WTC11 (cell line): ENCODE results near the gene CTDSP2.

Source experiments
- CTCF ChIP-seq: fragments of 200-600 bp; IDR thresholded peaks from 2 replicates; pipeline ENCODE4 v1.8.0; 2022; ENCODE audit warnings: antibody characterized with exemption
- ETV6 ChIP-seq: sonication (generic); formaldehyde crosslinking; IDR thresholded peaks from 2 replicates; pipeline ENCODE4 v1.8.1; 2022; ENCODE audit warnings: mild to moderate bottlenecking, missing genetic modification reagents
- GTF2I ChIP-seq: fragments of 250-450 bp; sonication (Bioruptor Pico); conservative IDR thresholded peaks from 2 replicates; pipeline ENCODE4 v1.4.0; 2021; ENCODE audit warnings: mild to moderate bottlenecking
- MXD4 ChIP-seq: fragments of 250-450 bp; sonication (Bioruptor Pico); IDR thresholded peaks from 2 replicates; pipeline ENCODE4 v1.8.0; 2021; ENCODE audit warnings: mild to moderate bottlenecking, moderate library complexity, borderline replicate concordance
- NR1H2 ChIP-seq: sonication (generic); formaldehyde crosslinking; IDR thresholded peaks from 2 replicates; pipeline ENCODE4 v1.9.0; 2021; ENCODE audit warnings: mild to moderate bottlenecking, moderate library complexity, missing genetic modification reagents
- TEAD1 ChIP-seq: sonication (generic); formaldehyde crosslinking; IDR thresholded peaks from 2 replicates; pipeline ENCODE4 v1.8.0; 2022; ENCODE audit warnings: mild to moderate bottlenecking, missing genetic modification reagents
- ZNF512 ChIP-seq: sonication (generic); formaldehyde crosslinking; IDR thresholded peaks from 2 replicates; pipeline ENCODE4 v1.8.1; 2022; ENCODE audit warnings: missing genetic modification reagents, borderline replicate concordance

- TF ChIP-seq ETV6 (CRISPR knock-in tag) = no peak
- no peak for TF ChIP-seq CTCF
- no peak for TF ChIP-seq GTF2I
- no peak for TF ChIP-seq MXD4 (CRISPR knock-in tag)
- TF ChIP-seq ZNF512 = no peak
- TF ChIP-seq TEAD1 = no peak
- TF ChIP-seq NR1H2 (CRISPR knock-in tag) = no peak
Observed at GRCh38 chr12:57832966-57833365, 13.6 kb downstream of the CTDSP2 start.
